Endodermal cell (in vitro differentiated cells): ENCODE results near the gene LRP5. TPM values are rescaled to one million over a fixed set of nuclear protein-coding genes. Genes with fewer than 3 reads are reported as not detected.
"Not testable (repeated sequence)": the region's sequence is repeated elsewhere in the genome, so short reads cannot be mapped to it uniquely, and the experiment has no call there.

Experiments
- DNase-seq: peaks from one replicate; pipeline ENCODE4 v3.0.0-alpha.2; 2017
- H3K27ac ChIP-seq: 2 replicates; pipeline ENCODE4 v1.5.1; 2013; ENCODE audit warnings: mild to moderate bottlenecking, low read depth, low read length, moderate library complexity
- H3K27me3 ChIP-seq: 2 replicates; pipeline ENCODE4 v1.6.1; 2013; ENCODE audit warnings: mild to moderate bottlenecking, low read length, moderate library complexity; ENCODE audit not compliant: insufficient read depth, control insufficient read depth, poor library complexity, severe bottlenecking
- H3K36me3 ChIP-seq: 2 replicates; pipeline ENCODE4 v1.7.0; 2013; ENCODE audit warnings: mild to moderate bottlenecking, low read length, moderate library complexity; ENCODE audit not compliant: control insufficient read depth, insufficient read depth
- H3K4me1 ChIP-seq: one replicate; pipeline ENCODE4 v1.7.0; 2013; ENCODE audit warnings: low read length; ENCODE audit not compliant: control insufficient read depth, insufficient read depth
- H3K4me3 ChIP-seq: 2 replicates; pipeline ENCODE4 v1.5.1; 2013; ENCODE audit warnings: mild to moderate bottlenecking, low read length, moderate library complexity
- H3K9ac ChIP-seq: 2 replicates; pipeline ENCODE4 v1.6.1; 2013; ENCODE audit warnings: mild to moderate bottlenecking, low read length, moderate library complexity; ENCODE audit not compliant: poor library complexity, severe bottlenecking; ENCODE audit errors: extremely low read depth
- H3K9me3 ChIP-seq: 2 replicates; pipeline ENCODE4 v1.6.1; 2013; ENCODE audit warnings: mild to moderate bottlenecking, low read length, moderate library complexity; ENCODE audit not compliant: control insufficient read depth
- H3K27ac Mint-ChIP-seq: 2 replicates; pipeline ENCODE4 v1.8.0; 2020; ENCODE audit warnings: mixed read lengths
- H3K27me3 Mint-ChIP-seq: 2 replicates; pipeline ENCODE4 v1.8.0; 2021; ENCODE audit warnings: mild to moderate bottlenecking, mixed read lengths; ENCODE audit not compliant: insufficient read depth
- H3K36me3 Mint-ChIP-seq: 2 replicates; pipeline ENCODE4 v1.8.0; 2020; ENCODE audit warnings: low read depth, mixed read lengths
- H3K4me1 Mint-ChIP-seq: 2 replicates; pipeline ENCODE4 v1.8.0; 2020; ENCODE audit warnings: mixed read lengths
- H3K4me3 Mint-ChIP-seq: 2 replicates; pipeline ENCODE4 v1.8.0; 2020; ENCODE audit warnings: mild to moderate bottlenecking, moderate library complexity, mixed read lengths
- H3K9me3 Mint-ChIP-seq: 2 replicates; pipeline ENCODE4 v1.8.0; 2020; ENCODE audit warnings: mild to moderate bottlenecking, mixed read lengths
- CTCF ChIP-seq: fragments of 200-600 bp; sonication (generic); conservative IDR thresholded peaks from 2 replicates; pipeline ENCODE4 v1.5.0; 2021; ENCODE audit warnings: antibody characterized with exemption, mild to moderate bottlenecking
- WGBS, 2 experiments: methylation state at CpG; one replicate each; pipeline versions ENCODE4 v1.1.5 to v1.1.7; 2013; ENCODE audit warnings: missing lambda C conversion rate in 2 of 2, mixed read lengths in 1 of 2; ENCODE audit not compliant: insufficient coverage in 1 of 2, insufficient read length in 1 of 2; 5-methylcytosine and 5-hydroxymethylcytosine counted together
- total RNA-seq, 2 donors: library from RNA; stranded (reverse); fragmentation: NEBNext Ultra II Directional in 1 of 2; extraction: Animal tissue kit (Norgen Biotek cat#: 25700) in 1 of 2; gene quantifications; 2 replicates in 1 of 2; 3 replicates in 1 of 2; pipeline ENCODE4 v1.2.1, GENCODE V29; 2021

LRP5 gene
- total RNA-seq, 2 donors from 2014 or later: 58.2 to 64.1 TPM

GRCh38 chr11:68298659-68299516, 13.5 kb upstream of the LRP5 start:
- 84 to 85% methylated on average over 5 to 15 of the region's 15 CpGs for WGBS, 2 experiments
- H3K9me3 ChIP-seq: peaks cover 3% of the 10 kb centered on the region
- no peaks in the 10 kb centered on the region for H3K4me1 Mint-ChIP-seq
- peaks cover 6% of the 10 kb centered on the region for H3K27me3 Mint-ChIP-seq
- no peak overlapping the region for H3K27ac ChIP-seq
- no peaks in the 10 kb centered on the region for H3K4me1 ChIP-seq
- H3K9ac ChIP-seq: no peak overlapping the region
- TF ChIP-seq CTCF: no peak
- H3K4me3 Mint-ChIP-seq: no peak overlapping the region
- H3K36me3 Mint-ChIP-seq: peaks cover under 1% of the 10 kb centered on the region
- peaks cover 12% of the 10 kb centered on the region for H3K9me3 Mint-ChIP-seq
- H3K36me3 ChIP-seq: no peaks in the 10 kb centered on the region
- H3K27ac Mint-ChIP-seq: no peak overlapping the region
- H3K27me3 ChIP-seq: no peaks in the 10 kb centered on the region
- no peak overlapping the region for H3K4me3 ChIP-seq
- DNase-seq: no peak

GRCh38 chr11:68299517-68299879, 12.9 kb upstream of the LRP5 start:
- H3K4me1 ChIP-seq, H3K36me3 ChIP-seq, H3K27me3 ChIP-seq, H3K4me3 Mint-ChIP-seq, H3K36me3 Mint-ChIP-seq, H3K4me3 ChIP-seq, H3K27ac Mint-ChIP-seq, H3K9ac ChIP-seq, H3K27ac ChIP-seq, H3K9me3 ChIP-seq, H3K27me3 Mint-ChIP-seq, H3K4me1 Mint-ChIP-seq, DNase-seq: not testable (repeated sequence)
- peaks cover 18% of the 10 kb centered on the region for H3K9me3 Mint-ChIP-seq
- 98 to 100% methylated on average over 2 to 9 of the region's 9 CpGs for WGBS, 2 experiments

- Mint-ChIP-seq H3K9me3 (peaks cover 26% of the 10 kb centered on the region), H3K4me3 (no peak overlapping the region), H3K36me3 (peaks cover 5% of the 10 kb centered on the region), H3K4me1 (no peaks in the 10 kb centered on the region), H3K27me3 (peaks cover 6% of the 10 kb centered on the region), H3K27ac (peak overlapping the region; percentile 39)
- no peak overlapping the region for H3K4me3 ChIP-seq
- no peaks in the 10 kb centered on the region for H3K36me3 ChIP-seq
- no peak overlapping the region for H3K27ac ChIP-seq
- no peaks in the 10 kb centered on the region for H3K4me1 ChIP-seq
- no peak for DNase-seq
- H3K9ac ChIP-seq: no peak overlapping the region
- H3K9me3 ChIP-seq: peaks cover 8% of the 10 kb centered on the region
- WGBS, 2 experiments: 84 to 87% methylated on average over 10 to 12 of the region's 12 CpGs
- TF ChIP-seq CTCF: peak; percentile 37
- no peaks in the 10 kb centered on the region for H3K27me3 ChIP-seq
Measured at GRCh38 chr11:68300076-68300830, 12.1 kb upstream of the LRP5 start.
